Hematopoietic multipotent progenitor cell (in vitro differentiated cells): ENCODE data around the gene METTL26. TPM values are rescaled to one million over a fixed set of nuclear protein-coding genes. Genes with fewer than 3 reads are reported as not detected.

Experiments
- DNase-seq, 3 donors: peaks; one replicate each; pipeline ENCODE4 v3.0.0-alpha.2; 2011 to 2015; ENCODE audit warnings: low read depth in 2 of 3, low spot score in 2 of 3
- total RNA-seq: library from RNA; depleted of rRNA; stranded (reverse); fragments of >200 nt; gene quantifications from one replicate; pipeline ENCODE4 v1.2.3, GENCODE V29; 2012

Gene METTL26
- 101 TPM for total RNA-seq

DNA sequence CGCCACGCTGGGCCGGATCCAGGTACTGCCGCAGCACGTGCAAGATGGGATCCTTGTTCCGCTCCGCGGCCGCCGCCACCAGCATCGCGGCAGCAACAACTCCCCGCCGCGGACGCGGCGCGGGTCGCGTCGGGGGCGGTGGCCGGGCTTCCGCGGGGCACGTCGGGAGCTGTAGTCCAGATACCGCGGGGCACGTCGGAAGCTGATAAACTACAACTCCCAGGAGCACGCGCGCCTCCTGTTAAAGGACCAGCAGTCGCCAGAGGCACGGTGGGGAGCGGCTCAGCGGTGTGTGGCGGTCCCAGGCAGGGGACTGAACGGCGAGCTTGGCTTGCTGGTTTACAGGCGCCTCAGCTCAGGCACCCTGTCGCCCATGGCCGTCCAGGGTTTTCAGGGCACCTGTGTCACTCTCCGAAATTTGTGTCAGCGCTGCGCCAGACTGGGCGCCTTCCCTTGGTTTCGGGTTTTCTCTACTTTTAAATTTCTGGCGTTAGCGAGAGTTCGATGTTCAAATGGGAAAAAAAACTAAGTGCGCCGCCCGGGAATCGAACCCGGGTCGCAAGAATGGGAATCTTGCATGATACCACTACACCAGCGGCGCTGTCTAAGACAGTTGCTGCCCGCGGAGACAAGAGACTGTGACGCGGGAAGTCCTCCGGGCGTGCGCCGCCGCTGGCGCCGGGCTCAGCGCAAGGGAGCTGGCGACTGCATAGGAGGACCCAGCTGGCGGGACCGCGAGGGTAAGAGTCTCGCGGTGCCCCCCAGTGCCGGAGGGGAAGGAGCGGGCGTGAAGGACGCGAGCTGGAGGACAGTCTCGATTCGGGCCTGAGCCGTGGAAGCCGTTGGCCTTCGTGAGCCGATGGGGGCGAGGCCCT is at the start of gene METTL26:
METTL26 (minus strand) TSS at position 100 of the 875 bp plus-strand sequence; CDS start at position 85, 15 bp downstream.
- DNase-seq: peak; percentile 93 to 96 (median 94)

GRCh38 chr16:684961-685696 is 49.0 kb upstream of the METTL26 start:
- DNase-seq: no peak

GRCh38 chr16:684071-684794 is 48.1 kb upstream of the METTL26 start, which contains the start of gene JMJD8:
JMJD8 (minus strand) TSS chr16:684334; CDS start chr16:684319, 15 bp downstream.
- peak; percentile 90 to 95 (median 93) for DNase-seq

GRCh38 chr16:683396-684070 is 47.4 kb upstream of the METTL26 start:
- no peak for DNase-seq

DNA sequence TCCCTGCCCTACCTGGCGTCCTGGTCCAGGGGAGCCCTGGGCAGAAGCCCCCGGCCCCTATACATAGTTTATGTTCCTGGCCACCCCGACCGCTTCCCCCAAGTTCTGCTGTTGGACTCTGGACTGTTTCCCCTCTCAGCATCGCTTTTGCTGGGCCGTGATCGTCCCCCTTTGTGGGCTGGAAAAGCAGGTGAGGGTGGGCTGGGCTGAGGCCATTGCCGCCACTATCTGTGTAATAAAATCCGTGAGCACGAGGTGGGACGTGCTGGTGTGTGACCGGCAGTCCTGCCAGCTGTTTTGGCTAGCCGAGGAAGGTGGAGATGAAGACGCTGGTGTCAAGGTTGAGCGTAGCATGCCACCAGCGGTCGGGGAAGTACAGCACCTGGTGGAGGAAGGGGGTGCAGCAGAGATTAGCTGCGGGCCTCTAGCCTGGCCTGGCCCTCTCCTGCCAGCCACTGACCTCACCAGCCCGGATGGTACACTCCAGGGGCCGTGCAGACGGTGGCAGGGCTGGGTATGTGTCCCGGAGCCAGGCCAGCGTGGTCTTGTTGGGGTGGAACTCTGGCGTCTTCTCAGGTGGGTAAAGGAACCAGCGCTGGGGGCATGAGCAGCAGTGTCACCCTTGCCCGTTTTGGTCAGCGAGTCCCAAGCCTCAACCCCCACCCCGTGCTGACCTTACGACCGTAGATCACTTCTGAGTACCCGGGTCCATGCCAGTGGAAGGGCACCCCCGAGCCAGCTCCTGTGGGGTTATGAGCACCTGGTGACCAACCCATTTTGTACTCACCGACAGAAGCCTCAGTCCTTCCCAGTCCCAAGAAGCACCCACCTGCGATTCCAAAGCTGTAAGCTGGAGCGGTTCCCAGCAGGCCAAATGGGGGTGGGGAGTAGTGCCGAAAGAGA is 46.6 kb upstream of the METTL26 start:
- DNase-seq: no peak

- DNase-seq: no peak
These were observed 45.8 kb upstream of the METTL26 start for GRCh38 chr16:681746-682427.

- DNase-seq: no peak
These were observed 45.1 kb upstream of the METTL26 start for GRCh38 chr16:680967-681745.

GRCh38 chr16:680625-680945 is 44.5 kb upstream of the METTL26 start:
- no peak for DNase-seq

GRCh38 chr16:679814-680624 is 43.9 kb upstream of the METTL26 start, which contains the start of gene STUB1:
STUB1 (plus strand) TSS chr16:680410; CDS start chr16:680526, 116 bp downstream.
- DNase-seq: peak; percentile 68 to 87 (median 86)

DNA sequence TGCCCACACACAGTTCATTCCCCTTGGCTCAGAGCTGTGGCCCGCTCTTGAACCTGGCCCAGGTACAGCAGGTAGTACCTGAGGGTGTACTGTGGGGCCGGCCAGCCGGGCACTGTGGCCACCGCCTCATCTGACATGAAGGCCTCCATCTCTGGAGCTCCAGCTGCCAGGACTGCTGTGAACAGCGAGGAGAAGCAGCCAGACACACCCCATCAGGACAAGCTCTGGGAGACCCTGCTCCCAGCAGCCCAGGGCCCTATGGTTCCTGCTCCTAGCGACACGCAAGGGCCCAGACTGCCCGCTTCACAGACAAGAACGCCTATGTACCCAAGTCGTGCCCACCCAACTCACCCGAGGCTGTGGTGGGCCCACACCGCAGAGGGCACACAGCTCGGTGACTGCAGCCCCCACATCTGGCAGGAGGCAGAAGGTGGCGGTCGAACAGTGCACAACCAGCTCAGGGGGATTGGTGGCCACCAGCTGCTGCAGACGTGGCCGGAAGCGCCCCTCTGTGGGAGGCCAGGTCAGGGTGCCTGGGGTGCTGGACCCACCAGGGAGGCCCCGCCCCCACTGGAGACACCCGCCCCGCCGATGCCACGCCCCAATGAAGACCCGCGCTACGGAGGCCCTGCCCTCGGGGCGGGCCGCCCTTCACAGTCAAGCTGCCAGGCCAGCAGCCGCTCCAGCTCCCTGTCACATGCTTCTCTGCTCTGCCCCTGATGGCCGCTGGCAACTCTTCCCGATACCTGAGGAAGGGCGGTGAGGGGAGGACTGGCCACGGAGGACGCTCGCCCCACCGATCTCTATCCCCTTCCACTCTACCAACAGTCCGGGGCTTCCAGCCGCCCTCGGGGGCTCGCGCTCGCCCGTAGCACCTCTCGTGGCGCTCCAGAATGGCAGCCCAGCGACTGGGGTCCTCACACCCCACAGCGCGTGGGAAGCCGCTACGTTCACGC is 43.0 kb upstream of the METTL26 start:
- peak in 2 of 3 donors; percentile 61 to 69 for DNase-seq

DNA sequence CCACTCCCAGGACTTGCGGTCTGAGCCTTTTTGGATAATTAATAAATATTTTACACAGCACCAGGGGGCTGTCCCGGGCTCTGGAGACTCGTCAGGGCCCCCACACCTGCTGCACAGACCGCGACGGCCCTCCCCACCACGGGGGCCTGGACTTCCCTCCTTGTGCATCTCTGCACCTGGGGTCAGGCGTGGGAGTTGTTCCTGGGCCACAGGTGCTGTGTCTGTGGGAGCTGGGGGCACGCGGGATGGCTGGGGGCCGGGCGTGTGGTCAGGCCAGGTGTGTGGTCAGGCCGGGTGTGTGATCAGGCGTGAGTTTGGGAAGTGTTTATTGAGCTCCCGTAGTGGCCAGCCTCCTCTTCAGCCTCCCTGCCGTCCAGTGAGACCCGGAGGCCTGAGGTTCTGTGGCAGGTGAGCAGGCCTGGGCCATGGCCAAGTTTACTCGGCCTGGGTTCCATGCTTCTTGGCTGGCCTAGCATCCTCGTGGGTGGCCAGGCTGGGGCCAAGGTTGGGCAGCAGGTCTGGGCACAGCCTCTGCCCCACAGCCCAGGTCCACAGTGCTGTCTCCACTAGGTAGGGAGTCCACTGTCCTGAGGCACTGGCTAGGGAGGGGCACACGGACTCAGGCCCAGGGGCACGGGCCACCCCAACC is 42.2 kb upstream of the METTL26 start:
- DNase-seq: no peak

DNA sequence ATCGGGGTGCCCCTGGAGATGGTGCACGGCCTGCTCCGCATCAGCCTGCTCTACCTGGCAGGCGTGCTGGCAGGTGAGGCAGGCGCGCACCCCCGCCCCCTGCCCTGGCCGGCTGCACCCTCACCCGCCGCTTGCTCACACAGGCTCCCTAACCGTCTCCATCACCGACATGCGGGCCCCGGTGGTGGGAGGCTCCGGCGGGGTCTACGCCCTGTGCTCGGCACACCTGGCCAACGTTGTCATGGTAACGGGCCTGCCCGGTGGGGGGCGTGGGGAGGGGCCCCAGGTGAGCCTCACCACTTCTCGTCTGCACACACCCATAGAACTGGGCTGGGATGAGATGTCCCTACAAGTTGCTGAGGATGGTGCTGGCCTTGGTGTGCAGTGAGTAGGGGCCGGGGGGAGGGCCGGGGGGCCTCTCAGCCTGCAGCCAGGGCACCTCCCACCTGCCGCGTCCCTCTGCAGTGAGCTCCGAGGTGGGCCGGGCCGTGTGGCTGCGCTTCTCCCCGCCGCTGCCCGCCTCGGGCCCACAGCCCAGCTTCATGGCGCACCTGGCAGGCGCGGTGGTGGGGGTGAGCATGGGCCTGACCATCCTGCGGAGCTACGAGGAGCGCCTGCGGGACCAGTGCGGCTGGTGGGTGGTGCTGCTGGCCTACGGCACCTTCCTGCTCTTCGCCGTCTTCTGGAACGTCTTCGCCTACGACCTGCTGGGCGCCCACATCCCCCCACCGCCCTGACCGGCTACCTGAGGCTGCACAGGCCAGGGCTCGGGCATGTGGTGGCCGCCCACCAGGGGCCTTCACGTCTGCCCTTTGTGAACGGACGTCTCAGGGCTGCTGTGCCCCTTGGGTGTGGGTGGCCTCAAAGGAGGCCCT is 41.4 kb upstream of the METTL26 start:
- no peak for DNase-seq

DNA sequence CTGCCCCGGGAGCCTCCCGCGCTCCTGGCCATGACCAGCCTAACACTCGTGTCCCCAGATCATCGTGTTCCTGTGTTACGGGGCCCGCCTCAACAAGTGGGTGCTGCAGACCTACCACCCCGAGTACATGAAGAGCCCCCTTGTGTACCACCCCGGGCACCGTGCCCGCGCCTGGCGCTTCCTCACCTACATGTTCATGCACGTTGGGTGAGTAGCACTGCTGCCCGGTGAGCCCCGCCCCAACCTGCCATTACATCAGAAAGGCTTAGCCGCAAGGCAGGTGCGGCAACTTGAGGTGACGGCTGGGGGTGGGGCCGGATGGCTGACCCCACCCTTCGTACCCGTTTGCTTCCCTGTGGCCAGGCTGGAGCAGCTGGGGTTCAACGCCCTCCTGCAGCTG is 40.8 kb upstream of the METTL26 start:
- DNase-seq: no peak

- no peak for DNase-seq
These were observed 40.4 kb upstream of the METTL26 start for GRCh38 chr16:676565-676902.
